ENCODE results near the gene NXNL2. TPM values are rescaled to one million over a fixed set of nuclear protein-coding genes. Genes with fewer than 3 reads are reported as not detected.

Gene NXNL2
- total RNA-seq, 1 experiment from 2014 or later, result 1.4 TPM

GRCh38 chr9:88540251-88540763 lies 5.3 kb downstream of the NXNL2 start:
- no TSS peak for BruUV-seq (replicated peaks)
- DNase-seq, result no peak
- TF ChIP-seq, protein P1, sequence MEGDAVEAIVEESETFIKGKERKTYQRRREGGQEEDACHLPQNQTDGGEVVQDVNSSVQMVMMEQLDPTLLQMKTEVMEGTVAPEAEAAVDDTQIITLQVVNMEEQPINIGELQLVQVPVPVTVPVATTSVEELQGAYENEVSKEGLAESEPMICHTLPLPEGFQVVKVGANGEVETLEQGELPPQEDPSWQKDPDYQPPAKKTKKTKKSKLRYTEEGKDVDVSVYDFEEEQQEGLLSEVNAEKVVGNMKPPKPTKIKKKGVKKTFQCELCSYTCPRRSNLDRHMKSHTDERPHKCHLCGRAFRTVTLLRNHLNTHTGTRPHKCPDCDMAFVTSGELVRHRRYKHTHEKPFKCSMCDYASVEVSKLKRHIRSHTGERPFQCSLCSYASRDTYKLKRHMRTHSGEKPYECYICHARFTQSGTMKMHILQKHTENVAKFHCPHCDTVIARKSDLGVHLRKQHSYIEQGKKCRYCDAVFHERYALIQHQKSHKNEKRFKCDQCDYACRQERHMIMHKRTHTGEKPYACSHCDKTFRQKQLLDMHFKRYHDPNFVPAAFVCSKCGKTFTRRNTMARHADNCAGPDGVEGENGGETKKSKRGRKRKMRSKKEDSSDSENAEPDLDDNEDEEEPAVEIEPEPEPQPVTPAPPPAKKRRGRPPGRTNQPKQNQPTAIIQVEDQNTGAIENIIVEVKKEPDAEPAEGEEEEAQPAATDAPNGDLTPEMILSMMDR (IDR thresholded peaks at IDR 0.05; ENCODE audit: unreplicated experiment), result no peak
- Mint-ChIP-seq H3K4me1 (ENCODE audit: low read depth, unreplicated experiment) (peaks cover 7% of the 10 kb centered on the region), H3K27me3 (ENCODE audit: unreplicated experiment) (no peaks in the 10 kb centered on the region), H3K36me3 (ENCODE audit: insufficient read depth, unreplicated experiment) (peaks cover 6% of the 10 kb centered on the region), H3K27ac (ENCODE audit: unreplicated experiment) (no peak overlapping the region), H3K9me3 (ENCODE audit: low read depth, unreplicated experiment) (no peaks in the 10 kb centered on the region), H3K4me3 (ENCODE audit: low read depth, unreplicated experiment) (no peak overlapping the region)
- CTCF ChIA-PET, result no interaction called here
- intact Hi-C loops (cut with micrococcal nuclease; ENCODE audit: unreplicated experiment), result no loop called here

DNA sequence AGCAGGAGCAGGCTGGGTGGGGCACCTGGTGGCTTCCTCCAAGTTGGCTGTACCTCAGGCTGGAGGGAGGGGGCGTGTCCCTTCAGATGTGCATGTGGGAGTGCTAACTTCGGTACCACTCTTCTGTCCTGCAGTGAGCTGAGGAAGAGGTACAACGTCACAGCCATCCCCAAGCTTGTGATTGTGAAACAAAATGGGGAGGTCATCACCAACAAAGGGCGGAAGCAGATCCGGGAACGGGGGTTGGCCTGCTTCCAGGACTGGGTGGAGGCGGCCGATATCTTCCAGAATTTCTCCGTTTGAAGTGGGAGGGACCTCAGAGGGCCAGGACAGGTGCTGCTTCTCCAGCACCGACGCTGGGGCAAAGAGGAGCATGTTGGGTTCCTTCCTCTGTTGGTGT lies 9.3 kb downstream of the NXNL2 start:
- intact Hi-C loops (cut with micrococcal nuclease; ENCODE audit: unreplicated experiment), result no loop called here
- CTCF ChIA-PET, result no interaction called here

GRCh38 chr9:88551546-88552137 lies 16.7 kb downstream of the NXNL2 start:
- no peak for DNase-seq
- CTCF ChIA-PET, result no interaction called here
- peaks cover 3% of the 10 kb centered on the region for H3K9me3 Mint-ChIP-seq (ENCODE audit: low read depth, unreplicated experiment)
- TF ChIP-seq, protein P1 (IDR thresholded peaks at IDR 0.05; ENCODE audit: unreplicated experiment), result no peak
- no peaks in the 10 kb centered on the region for H3K36me3 Mint-ChIP-seq (ENCODE audit: insufficient read depth, unreplicated experiment)
- no peaks in the 10 kb centered on the region for H3K27me3 Mint-ChIP-seq (ENCODE audit: unreplicated experiment)
- no peak overlapping the region for H3K4me3 Mint-ChIP-seq (ENCODE audit: low read depth, unreplicated experiment)
- no peaks in the 10 kb centered on the region for H3K4me1 Mint-ChIP-seq (ENCODE audit: low read depth, unreplicated experiment)
- BruUV-seq (replicated peaks), result no TSS peak
- H3K27ac Mint-ChIP-seq (ENCODE audit: unreplicated experiment), result no peak overlapping the region
- intact Hi-C loops (cut with micrococcal nuclease; ENCODE audit: unreplicated experiment), result no loop called here

More for the DNA sequence above, 9.3 kb downstream of the NXNL2 start:
- TF ChIP-seq, protein P1 (IDR thresholded peaks at IDR 0.05; ENCODE audit: unreplicated experiment), result no peak
- Mint-ChIP-seq H3K27me3 (ENCODE audit: unreplicated experiment) (no peaks in the 10 kb centered on the region), H3K36me3 (ENCODE audit: insufficient read depth, unreplicated experiment) (peaks cover 4% of the 10 kb centered on the region), H3K4me1 (ENCODE audit: low read depth, unreplicated experiment) (peaks cover 7% of the 10 kb centered on the region), H3K27ac (ENCODE audit: unreplicated experiment) (no peak overlapping the region), H3K9me3 (ENCODE audit: low read depth, unreplicated experiment) (peaks cover 2% of the 10 kb centered on the region), H3K4me3 (ENCODE audit: low read depth, unreplicated experiment) (no peak overlapping the region)
- DNase-seq, result peak; percentile 54
- BruUV-seq (replicated peaks), result no TSS peak

DNA sequence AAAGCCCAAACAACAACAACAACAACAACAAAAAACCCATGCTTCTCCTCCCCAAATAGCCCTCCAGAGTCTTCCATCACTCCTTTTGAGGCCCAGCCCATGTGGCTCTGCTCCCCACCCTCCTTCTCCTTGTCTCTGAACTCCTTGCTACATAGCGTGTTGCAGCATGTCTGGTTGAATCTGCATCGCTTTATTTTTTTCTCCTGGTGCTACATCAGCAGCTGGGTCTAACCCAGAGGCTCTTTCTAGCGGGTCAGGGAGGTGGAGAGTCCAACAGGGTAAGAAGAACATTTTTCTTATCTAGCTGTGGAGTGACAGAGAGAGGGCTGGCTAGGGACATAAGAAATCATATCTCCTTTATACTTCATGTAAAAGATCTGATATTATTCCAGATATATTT lies 18.4 kb downstream of the NXNL2 start:
- Mint-ChIP-seq H3K4me1 (ENCODE audit: low read depth, unreplicated experiment) (no peaks in the 10 kb centered on the region), H3K4me3 (ENCODE audit: low read depth, unreplicated experiment) (no peak overlapping the region), H3K27ac (ENCODE audit: unreplicated experiment) (no peak overlapping the region), H3K9me3 (ENCODE audit: low read depth, unreplicated experiment) (peaks cover 3% of the 10 kb centered on the region), H3K36me3 (ENCODE audit: insufficient read depth, unreplicated experiment) (no peaks in the 10 kb centered on the region), H3K27me3 (ENCODE audit: unreplicated experiment) (no peaks in the 10 kb centered on the region)
- no peak for DNase-seq
- intact Hi-C loops (cut with micrococcal nuclease; ENCODE audit: unreplicated experiment), result no loop called here
- CTCF ChIA-PET, result no interaction called here
- no TSS peak for BruUV-seq (replicated peaks)
- TF ChIP-seq, protein P1 (IDR thresholded peaks at IDR 0.05; ENCODE audit: unreplicated experiment), result no peak
